ENCODE measurements around the gene PTGER1. TPM values are rescaled to one million over a fixed set of nuclear protein-coding genes. Genes with fewer than 3 reads are reported as not detected.

PTGER1 gene
- total RNA-seq, 2 donors from 2014 or later = 2.8 TPM; not detected in 1

DNA sequence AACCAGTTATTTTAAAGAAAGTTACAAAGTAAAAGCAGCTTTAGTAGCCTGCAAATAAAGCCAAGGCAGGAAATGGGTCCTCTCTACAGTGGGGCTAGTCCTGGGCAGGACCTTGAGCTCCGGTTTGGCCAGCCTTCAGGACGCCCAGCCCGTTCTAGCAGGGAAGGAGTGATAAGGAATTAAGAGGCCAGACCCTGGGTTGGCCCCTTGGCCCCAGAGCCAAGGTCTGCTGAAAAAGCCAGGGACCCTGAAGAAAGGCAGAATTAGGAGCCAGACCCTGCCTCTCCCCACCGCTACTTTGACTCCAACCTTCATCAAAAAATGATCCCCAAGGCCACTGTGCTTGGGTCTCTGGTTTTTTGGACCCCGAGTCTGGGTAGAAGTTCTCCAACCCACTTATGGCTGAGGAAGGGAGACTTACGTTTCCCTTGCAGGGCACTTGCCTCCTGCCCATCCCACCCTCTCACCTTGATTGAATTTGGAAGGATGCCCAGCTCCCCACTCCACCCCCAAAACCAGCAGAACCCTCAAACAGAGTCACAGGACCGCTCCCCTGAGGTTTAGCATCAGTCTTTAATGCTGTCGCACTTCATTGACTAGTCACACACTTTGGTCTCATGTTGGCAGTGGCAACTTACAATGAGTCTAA, 39.2 kb upstream of the PTGER1 start:
- Histone ChIP-seq H3K9me3 (no peaks in the 10 kb centered on the region), H3K36me3 (peaks cover 24% of the 10 kb centered on the region), H3K27me3 (replicated peaks; ENCODE audit: insufficient read depth) (no peaks in the 10 kb centered on the region), H3K4me1 (ENCODE audit: control insufficient read depth in 1 of 2, low read depth in 2 of 2) (peaks cover 28 to 33% of the 10 kb centered on the region in 2 donors), H3K4me3 (no peak overlapping the region), H3K27ac (no peak overlapping the region)
- DNase-seq (ENCODE audit: low spot score) = no peak
- no peak for ATAC-seq (ENCODE audit: insufficient number of reproducible peaks, low FRiP score, low read depth)
- no peak for TF ChIP-seq CTCF (IDR thresholded peaks at IDR 0.05)

DNA sequence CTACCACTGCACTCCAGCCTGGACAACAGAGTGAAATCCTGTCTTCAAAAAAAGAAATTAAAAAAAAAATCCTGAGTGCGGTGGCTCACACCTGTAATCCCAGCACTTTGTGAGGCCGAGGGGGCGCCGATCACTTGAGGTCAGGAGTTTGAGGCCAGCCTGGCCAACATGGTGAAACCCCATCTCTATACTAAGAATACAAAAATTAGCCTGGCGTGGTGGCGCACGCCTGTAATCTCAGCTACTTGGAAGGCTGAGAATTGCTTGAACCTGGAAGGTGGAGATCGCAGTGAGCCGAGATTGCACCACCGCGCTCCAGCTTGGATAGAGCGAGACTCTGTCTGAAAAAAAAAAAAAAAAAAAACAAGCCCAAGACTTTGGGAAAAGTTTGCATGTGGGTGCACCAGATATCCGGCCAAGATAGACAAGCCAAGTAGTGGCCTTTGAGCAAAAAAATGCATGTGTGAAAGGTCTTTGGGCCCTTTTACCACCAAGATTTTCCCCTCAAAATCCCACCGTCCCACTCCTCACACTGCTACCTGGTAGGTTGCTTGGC, 37.3 kb upstream of the PTGER1 start:
- Histone ChIP-seq H3K4me1 (ENCODE audit: control insufficient read depth in 1 of 2, low read depth in 2 of 2) (peaks cover 23 to 28% of the 10 kb centered on the region in 2 donors), H3K27me3 (replicated peaks; ENCODE audit: insufficient read depth) (no peaks in the 10 kb centered on the region), H3K4me3 (no peak overlapping the region), H3K36me3 (peaks cover 24% of the 10 kb centered on the region), H3K27ac (no peak overlapping the region), H3K9me3 (no peaks in the 10 kb centered on the region)
- ATAC-seq (ENCODE audit: insufficient number of reproducible peaks, low FRiP score, low read depth) = no peak
- no peak for DNase-seq (ENCODE audit: low spot score)
- no peak for TF ChIP-seq CTCF (IDR thresholded peaks at IDR 0.05)

- Histone ChIP-seq H3K4me1 (ENCODE audit: control insufficient read depth in 1 of 2, low read depth in 2 of 2) (peaks cover 14 to 18% of the 10 kb centered on the region in 2 donors), H3K4me3 (no peak overlapping the region), H3K36me3 (peaks cover 24% of the 10 kb centered on the region), H3K27me3 (replicated peaks; ENCODE audit: insufficient read depth) (no peaks in the 10 kb centered on the region), H3K9me3 (no peaks in the 10 kb centered on the region), H3K27ac (no peak overlapping the region)
- no peak for TF ChIP-seq CTCF (IDR thresholded peaks at IDR 0.05)
- ATAC-seq (ENCODE audit: insufficient number of reproducible peaks, low FRiP score, low read depth) (no peak), DNase-seq (ENCODE audit: low spot score) (no peak)
These were observed 36.1 kb upstream of the PTGER1 start for GRCh38 chr19:14511229-14511593.

- no peak for TF ChIP-seq CTCF (IDR thresholded peaks at IDR 0.05)
- DNase-seq (ENCODE audit: low spot score) (no peak), ATAC-seq (ENCODE audit: insufficient number of reproducible peaks, low FRiP score, low read depth) (no peak)
- Histone ChIP-seq H3K36me3 (peaks cover 18% of the 10 kb centered on the region), H3K4me1 (ENCODE audit: control insufficient read depth in 1 of 2, low read depth in 2 of 2) (peaks cover 7 to 12% of the 10 kb centered on the region in 2 donors), H3K27me3 (replicated peaks; ENCODE audit: insufficient read depth) (no peaks in the 10 kb centered on the region), H3K9me3 (no peaks in the 10 kb centered on the region), H3K4me3 (no peak overlapping the region), H3K27ac (no peak overlapping the region)
These were observed 35.4 kb upstream of the PTGER1 start for GRCh38 chr19:14510311-14511228.
